Stomach (tissue), 4 donors: ENCODE measurements around the gene ZFPM1.

Source experiments
- CTCF ChIP-seq, 7 experiments: fragments of 450-650 bp in 4 of 7; fragments of 200-600 bp in 3 of 7; sonication (generic) in 3 of 7; IDR thresholded peaks; one replicate each; pipeline ENCODE4 v1.5.1; 2016 to 2019; ENCODE audit warnings: antibody characterized with exemption in 7 of 7, control low read depth in 2 of 7, mild to moderate bottlenecking in 1 of 7
- EP300 ChIP-seq: sonication (generic); formaldehyde crosslinking; IDR thresholded peaks from one replicate; pipeline ENCODE4 v1.6.1; 2017; ENCODE audit warnings: antibody characterized with exemption
- POLR2AphosphoS5 ChIP-seq, 3 donors: sonication (generic); formaldehyde crosslinking; IDR thresholded peaks; one replicate each; pipeline ENCODE4 v1.6.1; 2016; ENCODE audit warnings: antibody characterized with exemption in 3 of 3

GRCh38 chr16:88494335-88495154 is 41.5 kb downstream of the ZFPM1 start:
- TF ChIP-seq EP300 (no peak), CTCF (IDR thresholded peaks at IDR 0.05) (no peak), POLR2AphosphoS5 (IDR thresholded peaks at IDR 0.05) (no peak)
